ENCODE measurements around the gene FHIT. TPM values are rescaled to one million over a fixed set of nuclear protein-coding genes. Genes with fewer than 3 reads are reported as not detected.
"Not testable (repeated sequence)": the region's sequence is repeated elsewhere in the genome, so short reads cannot be mapped to it uniquely, and the experiment has no call there.

The FHIT gene
- total RNA-seq, 4 donors from 2014 or later, result 0.72 to 5.2 (median 2.1) TPM

- Histone ChIP-seq H3K27ac (no peak overlapping the region), H3K4me1 (no peaks in the 10 kb centered on the region), H3K4me3 (no peak overlapping the region), H3K36me3 (no peaks in the 10 kb centered on the region), H3K9me3 (no peaks in the 10 kb centered on the region), H3K27me3 (no peaks in the 10 kb centered on the region)
- TF ChIP-seq POLR2A (IDR thresholded peaks at IDR 0.05), result no peak
- DNase-seq, result no peak
- in situ Hi-C loops (cut with MboI; ENCODE audit: low sequenced_read_pairs in 4 of 4) (no loop called here), intact Hi-C loops (cut with DNase I; ENCODE audit: low total_unique reads) (no loop called here)
- no peak for ATAC-seq
Measured at GRCh38 chr3:60906283-60906682, 345.0 kb downstream of the FHIT start.

GRCh38 chr3:60898321-60898720 is 352.9 kb downstream of the FHIT start:
- H3K4me1 ChIP-seq, result no peaks in the 10 kb centered on the region
- no peak for DNase-seq
- H3K4me3 ChIP-seq, result no peak overlapping the region
- intact Hi-C loops (cut with DNase I; ENCODE audit: low total_unique reads) (no loop called here), in situ Hi-C loops (cut with MboI; ENCODE audit: low sequenced_read_pairs in 4 of 4) (no loop called here)
- TF ChIP-seq CTCF (IDR thresholded peaks at IDR 0.05 in 4 of 5, conservative IDR thresholded peaks at IDR 0.05 in 1 of 5) (no peak), POLR2A (IDR thresholded peaks at IDR 0.05) (no peak)
- ATAC-seq, result no peak
- H3K27ac ChIP-seq, result no peak overlapping the region
- H3K36me3 ChIP-seq, result no peaks in the 10 kb centered on the region
- no peaks in the 10 kb centered on the region for H3K27me3 ChIP-seq
- no peaks in the 10 kb centered on the region for H3K9me3 ChIP-seq

GRCh38 chr3:60893946-60894345 is 357.3 kb downstream of the FHIT start:
- H3K36me3 ChIP-seq, result no peaks in the 10 kb centered on the region
- no peak for DNase-seq
- no peak overlapping the region for H3K27ac ChIP-seq
- no peaks in the 10 kb centered on the region for H3K9me3 ChIP-seq
- H3K4me3 ChIP-seq, result no peak overlapping the region
- ATAC-seq, result no peak
- intact Hi-C loops (cut with DNase I; ENCODE audit: low total_unique reads) (no loop called here), in situ Hi-C loops (cut with MboI; ENCODE audit: low sequenced_read_pairs in 4 of 4) (no loop called here)
- no peaks in the 10 kb centered on the region for H3K4me1 ChIP-seq
- H3K27me3 ChIP-seq, result no peaks in the 10 kb centered on the region
- TF ChIP-seq POLR2A (IDR thresholded peaks at IDR 0.05) (no peak), CTCF (IDR thresholded peaks at IDR 0.05 in 4 of 5, conservative IDR thresholded peaks at IDR 0.05 in 1 of 5) (no peak)

DNA sequence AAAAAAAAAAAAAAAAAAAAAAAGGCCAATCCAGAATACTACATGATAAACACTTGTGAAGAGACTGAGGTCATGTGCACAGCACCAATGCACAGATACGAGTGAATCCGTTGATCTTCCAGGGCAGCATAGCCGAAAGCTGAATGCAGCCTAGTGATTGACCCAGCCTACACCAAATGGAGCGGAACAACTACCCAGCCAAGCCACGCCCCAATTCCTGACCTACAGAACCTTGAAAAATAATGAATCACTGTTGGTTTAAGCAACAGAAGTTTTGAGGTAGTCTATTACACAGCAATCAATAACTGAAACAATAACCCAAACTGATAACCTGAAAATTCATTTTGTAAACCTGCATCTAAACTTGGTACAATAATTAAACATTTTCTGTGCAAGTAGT is 361.0 kb downstream of the FHIT start:
- in situ Hi-C loops (cut with MboI; ENCODE audit: low sequenced_read_pairs in 4 of 4), result no loop called here
- Histone ChIP-seq H3K36me3 (no peaks in the 10 kb centered on the region), H3K4me3 (no peak overlapping the region), H3K27me3 (no peaks in the 10 kb centered on the region), H3K27ac (no peak overlapping the region), H3K9me3 (no peaks in the 10 kb centered on the region), H3K4me1 (no peaks in the 10 kb centered on the region)
- ATAC-seq, result no peak
- intact Hi-C loops (cut with DNase I; ENCODE audit: low total_unique reads), result no loop called here
- no peak for DNase-seq
- TF ChIP-seq POLR2A (IDR thresholded peaks at IDR 0.05) (no peak), CTCF (IDR thresholded peaks at IDR 0.05 in 4 of 5, conservative IDR thresholded peaks at IDR 0.05 in 1 of 5) (no peak)

GRCh38 chr3:60888952-60889351 is 362.3 kb downstream of the FHIT start:
- H3K4me1 ChIP-seq; H3K27ac ChIP-seq; DNase-seq; ATAC-seq; in situ Hi-C loops (cut with MboI; ENCODE audit: low sequenced_read_pairs in 4 of 4); H3K9me3 ChIP-seq; H3K27me3 ChIP-seq; intact Hi-C loops (cut with DNase I; ENCODE audit: low total_unique reads); H3K36me3 ChIP-seq; H3K4me3 ChIP-seq: not testable (repeated sequence)

DNA sequence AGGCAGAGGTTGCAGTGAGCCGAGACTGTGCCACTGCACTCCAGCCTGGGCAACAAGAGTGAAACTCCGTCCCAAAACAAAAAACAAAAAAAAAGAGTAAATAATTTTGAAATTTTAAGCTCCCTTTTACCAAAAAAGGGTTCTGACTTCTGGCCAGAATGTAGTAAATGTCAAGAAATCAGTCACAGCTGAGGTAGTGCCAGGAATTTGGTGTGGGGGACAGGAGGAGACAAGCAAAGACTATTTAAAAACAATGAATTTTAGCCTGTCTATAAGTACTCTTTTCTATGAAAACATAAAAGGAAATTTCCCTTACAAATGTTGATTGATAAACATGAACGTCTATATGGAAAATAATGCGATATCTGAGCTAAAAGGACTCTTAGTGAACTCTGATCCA is 363.7 kb downstream of the FHIT start:
- no peak overlapping the region for H3K27ac ChIP-seq
- H3K4me1 ChIP-seq, result no peaks in the 10 kb centered on the region
- TF ChIP-seq POLR2A (IDR thresholded peaks at IDR 0.05) (no peak), CTCF (IDR thresholded peaks at IDR 0.05 in 4 of 5, conservative IDR thresholded peaks at IDR 0.05 in 1 of 5) (no peak)
- intact Hi-C loops (cut with DNase I; ENCODE audit: low total_unique reads), result no loop called here
- no peaks in the 10 kb centered on the region for H3K27me3 ChIP-seq
- ATAC-seq (no peak), DNase-seq (no peak)
- H3K9me3 ChIP-seq, result no peaks in the 10 kb centered on the region
- H3K4me3 ChIP-seq, result no peak overlapping the region
- no peaks in the 10 kb centered on the region for H3K36me3 ChIP-seq
- in situ Hi-C loops (cut with MboI; ENCODE audit: low sequenced_read_pairs in 4 of 4), result no loop called here
